VCaP (cell line): ENCODE data around the gene RPRML.
"Not testable (repeated sequence)": the region's sequence is repeated elsewhere in the genome, so short reads cannot be mapped to it uniquely, and the experiment has no call there.

Experiments used
- H3K27ac ChIP-seq: fragments of 450-650 bp; 2 replicates; pipeline ENCODE4 v1.5.1; 2017
- CTCF ChIP-seq: fragments of 450-650 bp; conservative IDR thresholded peaks from 2 replicates; pipeline ENCODE4 v1.5.1; 2017; ENCODE audit warnings: mild to moderate bottlenecking, moderate library complexity

RPRML gene

GRCh38 chr17:46979147-46979863 lies at the start of gene RPRML:
TSS of gene RPRML (minus strand) at chr17:46979253. CDS start at chr17:46979007, 246 bp downstream.
- H3K27ac ChIP-seq: peak within 1 kb of the TSS; percentile 71; the same call in 1 of the 2 replicates
- TF ChIP-seq CTCF: peak; percentile 12; the same call in 1 of the 2 replicates

- not testable (repeated sequence) for H3K27ac ChIP-seq
These were observed 37.9 kb upstream of the RPRML start for GRCh38 chr17:47016966-47017365.

- TF ChIP-seq CTCF: no peak
- H3K27ac ChIP-seq: no peak overlapping the region
These were observed 34.3 kb upstream of the RPRML start for GRCh38 chr17:47013341-47013740.

GRCh38 chr17:47012457-47012856 lies 33.4 kb upstream of the RPRML start:
- no peak for TF ChIP-seq CTCF

GRCh38 chr17:47009759-47010594 lies 30.9 kb upstream of the RPRML start:
- no peak for TF ChIP-seq CTCF
- H3K27ac ChIP-seq: no peak overlapping the region

More at GRCh38 chr17:47012457-47012856, 33.4 kb upstream of the RPRML start:
- H3K27ac ChIP-seq: no peak overlapping the region

GRCh38 chr17:47004906-47005305 lies 25.9 kb upstream of the RPRML start:
- no peak for TF ChIP-seq CTCF

GRCh38 chr17:47003864-47004263 lies 24.8 kb upstream of the RPRML start:
- not testable (repeated sequence) for H3K27ac ChIP-seq

More at GRCh38 chr17:47004906-47005305, 25.9 kb upstream of the RPRML start:
- no peak overlapping the region for H3K27ac ChIP-seq

GRCh38 chr17:46995841-46996571 lies 17.0 kb upstream of the RPRML start:
- no peak overlapping the region for H3K27ac ChIP-seq
- no peak for TF ChIP-seq CTCF
